ENCODE data around the gene STAU1.

GRCh38 chr20:49115564-49115963 lies 72.6 kb downstream of the STAU1 start:
- TF ChIP-seq EZH2 (IDR thresholded peaks at IDR 0.05; ENCODE audit: low read length), result no peak
- TF ChIP-seq CTCF (optimal IDR thresholded peaks at IDR 0.05 in 1 of 3, IDR thresholded peaks at IDR 0.05 in 1 of 3, conservative IDR thresholded peaks at IDR 0.05 in 1 of 3; ENCODE audit: extremely low read depth in 1 of 3, insufficient read depth in 2 of 3, low read length in 3 of 3), result no peak
